ENCODE data around the gene FRMD1. TPM values are rescaled to one million over a fixed set of nuclear protein-coding genes. Genes with fewer than 3 reads are reported as not detected.

FRMD1 gene
- total RNA-seq, 1 experiment from 2014 or later: not detected

- TF ChIP-seq MAX (IDR thresholded peaks at IDR 0.05): no peak
- TF ChIP-seq ELF1 (IDR thresholded peaks at IDR 0.05; ENCODE audit: borderline replicate concordance, low read depth): no peak
- no peak for TF ChIP-seq EGR1 (IDR thresholded peaks at IDR 0.05; ENCODE audit: low read depth)
- TF ChIP-seq EZH2phosphoT487 (IDR thresholded peaks at IDR 0.05; ENCODE audit: borderline replicate concordance): no peak
- no peak for TF ChIP-seq SIN3A (IDR thresholded peaks at IDR 0.05; ENCODE audit: low read depth)
- TF ChIP-seq SP1 (IDR thresholded peaks at IDR 0.05; ENCODE audit: low read depth): no peak
- no peak for TF ChIP-seq CTCF (IDR thresholded peaks at IDR 0.05 in 2 of 3, conservative IDR thresholded peaks at IDR 0.05 in 1 of 3; ENCODE audit: borderline replicate concordance in 1 of 3, insufficient read depth in 1 of 3, low read depth in 2 of 3, low read length in 2 of 3)
- no peak for TF ChIP-seq REST (IDR thresholded peaks at IDR 0.05; ENCODE audit: low read depth)
- no peak for TF ChIP-seq FOSL1 (IDR thresholded peaks at IDR 0.05; ENCODE audit: low read depth)
- TF ChIP-seq ZFX (IDR thresholded peaks at IDR 0.05): no peak
- TF ChIP-seq CEBPB (IDR thresholded peaks at IDR 0.05; ENCODE audit: low read depth): no peak
- TF ChIP-seq EZH2 (IDR thresholded peaks at IDR 0.05): no peak
- no peak for TF ChIP-seq SRF (IDR thresholded peaks at IDR 0.05; ENCODE audit: low read depth)
- no peak for TF ChIP-seq CBX3 (IDR thresholded peaks at IDR 0.05; ENCODE audit: low read depth)
- TF ChIP-seq TCF7L2 (IDR thresholded peaks at IDR 0.05; ENCODE audit: borderline replicate concordance, extremely low read depth, insufficient read depth, insufficient read length): no peak
- TF ChIP-seq ZNF274 (IDR thresholded peaks at IDR 0.05; ENCODE audit: low read depth, low read length): no peak
- no peak for TF ChIP-seq YY1 (IDR thresholded peaks at IDR 0.05; ENCODE audit: extremely low read depth, insufficient replicate concordance, low read depth, low read length)
- no peak for TF ChIP-seq RAD21 (IDR thresholded peaks at IDR 0.05; ENCODE audit: low read depth)
- Histone ChIP-seq H3K79me2 (ENCODE audit: insufficient read depth, low read length) (no peaks in the 10 kb centered on the region), H4K20me1 (ENCODE audit: insufficient read depth) (no peaks in the 10 kb centered on the region), H3K36me3 (ENCODE audit: control insufficient read depth in 1 of 2, insufficient read depth in 2 of 2, low read length in 2 of 2) (no peaks in the 10 kb centered on the region), H3K9me2 (ENCODE audit: insufficient read depth) (no peaks in the 10 kb centered on the region), H3K9ac (ENCODE audit: low read length) (no peak overlapping the region), H3K27me3 (ENCODE audit: insufficient read depth, low read length) (peaks cover 22% of the 10 kb centered on the region), H3K4me1 (ENCODE audit: control insufficient read depth in 1 of 2, insufficient read depth in 2 of 2, low read length in 2 of 2) (peaks cover 14 to 16% of the 10 kb centered on the region in 2 experiments), H2AFZ (ENCODE audit: low read depth, low read length, poor library complexity, severe bottlenecking) (no peak overlapping the region), H3K4me3 (replicated peaks in 1 of 2; ENCODE audit: low read depth in 1 of 2, low read length in 2 of 2) (no peak overlapping the region), H3K4me2 (ENCODE audit: low read length) (no peak overlapping the region), H3K27ac (ENCODE audit: low read depth, low read length) (no peak overlapping the region), H3K9me3 (ENCODE audit: control insufficient read depth in 1 of 2, insufficient read depth in 1 of 2, low read depth in 1 of 2, low read length in 2 of 2) (peaks cover 10 to 12% of the 10 kb centered on the region in 2 experiments; a peak in 3 of 4 replicates)
- no TSS peak for BruUV-seq (replicated peaks)
- ATAC-seq (no peak), DNase-seq (ENCODE audit: low read depth, low spot score) (no peak)
- CTCF ChIA-PET: no interaction called here
- POLR2A ChIA-PET: no interaction called here
- intact Hi-C loops (cut with micrococcal nuclease): no loop called here
- RAD21 ChIA-PET (ENCODE audit: low non-redundant PET in 1 of 2, low total read pairs in 2 of 2, uncharacterized antibody in 2 of 2, unreplicated experiment in 2 of 2): no interaction called here
Observed at GRCh38 chr6:168009331-168009730, 69.7 kb downstream of the FRMD1 start.

All from HCT116 (cell line).